Left cardiac atrium (tissue), 4 donors: ENCODE measurements around the gene AKAP12. TPM values are rescaled to one million over a fixed set of nuclear protein-coding genes. Genes with fewer than 3 reads are reported as not detected.
"Not testable (repeated sequence)": the region's sequence is repeated elsewhere in the genome, so short reads cannot be mapped to it uniquely, and the experiment has no call there.

Experiments used
- ATAC-seq, 2 donors: fragments of 200-7000 bp; cut with Tn5 transposase; one replicate each; pipeline ENCODE4 v1.9.1; 2020; ENCODE audit warnings: mild to moderate bottlenecking in 2 of 2, moderate library complexity in 2 of 2
- DNase-seq: peaks from one replicate; pipeline ENCODE4 v3.0.0-alpha.2; 2020
- intact Hi-C, 2 donors: fragments of 100-400 bp; cut with DNase I; formaldehyde crosslinking; loops; one replicate each; pipeline versions ENCODE4 v1.14.1 to v1.15.1; 2022 to 2023
- total RNA-seq, 2 donors: library from RNA; stranded (reverse); fragmentation: NEBNext Ultra II Directional; extraction: Animal tissue kit (Norgen Biotek cat#: 25700); gene quantifications; one replicate each; pipeline ENCODE4 v1.2.1, GENCODE V29; 2021
- donor health status: DM: no; HTN: yes; CAD: no.
- donor health status: DM: no; HTN: yes; CAD: no; lungs with severe emphysema.
- donor health status: DM: yes; HTN: yes; CAD: no.
- donor health status: Dilated cardiomyopathy.

The AKAP12 gene
- total RNA-seq, 2 donors from 2014 or later, result 44.9 to 60.1 TPM

GRCh38 chr6:151353795-151354194, 114.0 kb downstream of the AKAP12 start:
- ATAC-seq (no peak), DNase-seq (no peak)
- intact Hi-C loops, result no loop called here

DNA sequence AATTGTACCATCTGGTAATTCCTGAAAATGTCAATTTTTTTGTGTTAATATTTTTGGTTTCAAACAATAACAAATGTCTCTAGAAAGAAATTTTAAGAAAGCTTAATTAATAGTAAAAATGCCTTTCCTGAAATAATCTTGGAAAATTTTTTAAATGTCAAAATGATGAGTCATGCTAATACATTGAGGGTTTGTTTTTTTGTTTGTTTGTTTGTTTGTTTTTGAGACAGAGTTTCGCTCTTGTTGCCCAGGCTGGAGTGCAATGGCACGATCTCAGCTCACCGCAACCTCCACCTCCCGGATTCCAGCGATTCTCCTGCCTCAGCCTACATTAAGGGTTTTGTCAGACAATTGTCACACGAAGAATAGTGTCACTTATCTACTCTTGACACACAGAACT, 117.2 kb downstream of the AKAP12 start:
- intact Hi-C loops, DNase-seq, ATAC-seq: not testable (repeated sequence)

DNA sequence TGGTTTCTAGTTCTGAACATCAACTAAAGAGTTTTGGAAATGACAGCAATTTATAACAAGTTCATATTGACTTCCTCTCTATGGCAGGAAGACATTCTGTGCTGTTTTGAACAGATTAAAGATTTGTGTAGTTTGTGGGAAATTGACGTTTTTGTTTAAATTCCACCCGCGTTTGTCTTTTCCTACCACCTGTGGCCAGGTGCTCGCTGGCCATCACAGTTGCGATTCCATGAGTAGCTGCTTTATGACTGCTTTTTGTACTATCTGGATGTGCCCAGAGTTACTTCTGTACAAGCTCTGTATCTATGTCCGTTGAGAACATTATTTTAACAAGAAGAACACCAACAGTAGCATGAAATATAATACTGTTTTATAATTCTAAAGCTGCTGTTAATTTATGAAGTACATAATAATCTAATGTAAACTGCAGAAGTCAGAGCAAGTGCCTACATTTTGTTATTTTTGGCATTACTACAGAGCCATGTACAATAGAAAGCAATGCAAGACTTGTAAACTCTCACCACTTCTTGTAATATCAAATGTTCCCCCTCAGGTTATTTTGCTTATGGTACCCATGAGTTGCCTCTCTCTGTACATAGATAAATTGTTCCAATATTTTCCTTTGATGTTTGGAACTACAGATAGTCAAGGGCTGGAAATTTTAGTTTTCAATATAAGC, 118.1 kb downstream of the AKAP12 start:
- intact Hi-C loops, result no loop called here
- DNase-seq, result no peak
- ATAC-seq, result no peak

DNA sequence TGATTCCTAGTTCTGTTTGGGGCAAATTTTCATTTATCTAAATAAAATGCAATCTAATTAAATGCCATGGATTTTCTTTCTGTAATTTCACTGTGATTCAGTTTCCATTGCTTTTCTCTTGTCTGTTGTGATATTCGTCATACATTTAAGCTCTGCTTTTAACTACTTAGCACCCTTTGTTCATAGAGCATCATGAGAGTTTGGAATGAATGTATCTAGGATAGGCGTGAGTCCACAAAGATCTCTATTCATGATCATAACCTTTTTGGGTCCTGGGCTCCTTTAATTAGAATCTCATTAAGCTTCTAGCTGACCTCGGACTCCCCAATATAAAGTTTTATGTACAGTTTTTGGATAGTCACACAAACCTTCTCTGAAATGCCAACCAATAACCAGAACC, 118.7 kb downstream of the AKAP12 start:
- intact Hi-C loops, result no loop called here
- DNase-seq (no peak), ATAC-seq (no peak)

DNA sequence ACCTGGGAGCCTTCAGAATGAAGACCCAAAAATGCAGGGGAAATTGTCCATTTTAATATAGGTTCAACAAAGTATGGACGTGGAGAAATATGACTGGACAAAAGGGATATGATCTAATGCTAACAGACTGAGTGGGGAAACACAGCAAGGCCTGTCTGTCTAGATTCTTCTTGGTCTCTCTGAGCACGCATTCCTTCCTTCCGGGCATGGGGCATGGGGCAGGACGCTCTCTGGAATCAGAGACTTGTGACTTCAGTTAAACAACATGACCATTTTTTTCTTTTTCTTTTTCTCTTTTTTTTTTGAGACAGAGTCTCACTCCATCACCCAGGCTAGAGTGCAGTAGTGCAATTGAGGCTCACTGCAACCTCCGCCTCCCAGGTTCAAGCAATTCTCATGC, 119.7 kb downstream of the AKAP12 start:
- ATAC-seq (no peak), DNase-seq (no peak)
- intact Hi-C loops, result no loop called here

GRCh38 chr6:151365233-151365632, 125.5 kb downstream of the AKAP12 start:
- no peak for ATAC-seq
- intact Hi-C loops, result no loop called here
- DNase-seq, result no peak

GRCh38 chr6:151370509-151371078, 130.8 kb downstream of the AKAP12 start:
- ATAC-seq (no peak), DNase-seq (no peak)
- intact Hi-C loops, result no loop called here

DNA sequence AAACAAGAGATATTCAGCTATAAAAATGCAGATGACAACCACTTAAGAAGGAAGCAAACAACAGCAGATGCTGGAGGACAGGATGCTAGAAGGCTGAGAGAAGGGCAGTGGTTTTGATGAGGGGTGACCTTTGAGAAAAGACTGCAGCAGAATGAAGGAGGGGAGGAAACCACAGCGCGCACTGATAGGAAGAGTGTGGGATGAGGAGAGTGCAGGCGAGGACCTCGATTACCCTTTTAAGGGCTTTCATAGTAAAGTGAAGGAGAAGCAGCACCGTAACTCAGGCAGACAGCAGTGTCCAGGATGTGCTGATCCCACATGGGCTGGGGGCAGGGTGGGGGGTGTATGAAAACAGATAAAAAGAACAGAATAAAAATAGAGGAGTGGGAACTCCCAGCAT, 132.4 kb downstream of the AKAP12 start:
- no peak for DNase-seq
- no peak for ATAC-seq
- intact Hi-C loops, result no loop called here

- DNase-seq, result peak; percentile 40
- ATAC-seq, result peak in 1 of 2 donors; percentile 59
- intact Hi-C loops, result no loop called here
These were observed 134.4 kb downstream of the AKAP12 start for GRCh38 chr6:151374036-151374683.

- ATAC-seq (no peak), DNase-seq (no peak)
- intact Hi-C loops, result no loop called here
These were observed 136.1 kb downstream of the AKAP12 start for GRCh38 chr6:151375833-151376232.

DNA sequence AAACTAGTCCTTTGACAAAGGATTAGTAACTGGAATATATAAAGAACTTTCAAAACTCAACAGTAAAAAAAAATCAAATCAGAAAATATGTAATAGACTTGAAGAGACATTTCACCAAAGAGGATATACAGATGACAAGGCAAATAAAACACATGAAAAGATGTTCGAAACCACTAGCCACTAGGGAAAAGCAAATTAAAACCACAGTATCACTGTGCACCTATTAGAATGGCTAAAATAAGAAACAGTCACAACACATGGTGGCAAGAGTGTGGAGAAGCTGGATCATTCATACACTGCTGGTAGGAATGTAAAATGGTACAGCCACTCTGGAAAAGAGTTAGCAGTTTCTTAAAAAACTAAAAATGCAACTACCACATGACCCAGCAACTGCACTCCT, 136.7 kb downstream of the AKAP12 start:
- ATAC-seq, result no peak
- intact Hi-C loops, result no loop called here

DNA sequence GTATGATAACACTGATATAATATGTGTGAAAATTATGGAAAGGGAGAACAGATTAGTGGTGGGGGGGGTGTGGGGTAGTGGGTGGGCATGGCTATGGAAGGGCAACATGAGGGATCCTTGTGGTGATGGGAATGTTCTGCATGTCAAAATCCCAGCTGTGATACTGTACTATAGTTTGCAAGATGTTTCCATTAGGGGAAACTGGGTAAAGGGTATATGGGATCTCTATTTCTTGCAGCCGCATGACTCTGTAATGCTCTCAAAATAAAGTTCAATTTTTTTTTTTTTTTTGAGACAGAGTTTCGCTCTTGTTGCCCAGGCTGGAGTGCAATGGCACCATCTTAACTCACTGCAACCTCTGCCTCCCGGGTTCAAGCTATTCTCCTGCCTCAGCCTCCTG, 137.3 kb downstream of the AKAP12 start:
- ATAC-seq (no peak), DNase-seq (no peak)
- intact Hi-C loops, result no loop called here

More for the DNA sequence above, 136.7 kb downstream of the AKAP12 start:
- DNase-seq, result no peak

GRCh38 chr6:151379933-151380847, 140.4 kb downstream of the AKAP12 start:
- DNase-seq, result no peak
- intact Hi-C loops, result no loop called here
- peak; percentile 53 to 67 for ATAC-seq

GRCh38 chr6:151380848-151381205, 141.1 kb downstream of the AKAP12 start:
- ATAC-seq (no peak), DNase-seq (no peak)
- intact Hi-C loops, result no loop called here

DNA sequence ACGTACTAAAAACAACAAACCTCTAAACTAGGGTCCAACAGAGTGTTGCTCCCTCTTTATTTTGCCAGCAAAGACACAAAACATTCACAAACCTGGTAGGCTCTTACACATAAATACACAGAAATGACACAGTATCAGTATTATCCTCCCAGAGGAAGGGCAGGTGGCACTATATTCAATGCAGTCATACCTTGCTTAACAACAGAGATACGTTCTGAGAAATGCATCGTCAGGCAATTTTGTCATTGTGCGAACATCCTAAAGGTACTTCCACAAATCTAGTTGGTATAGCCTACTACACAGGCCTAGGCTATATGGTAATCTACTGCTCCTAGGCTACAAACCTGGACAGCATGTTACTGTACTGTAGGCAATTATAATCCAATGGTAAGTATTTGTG, 142.0 kb downstream of the AKAP12 start:
- ATAC-seq (no peak), DNase-seq (no peak)
- intact Hi-C loops, result no loop called here

- intact Hi-C loops, ATAC-seq, DNase-seq: not testable (repeated sequence)
These were observed 142.9 kb downstream of the AKAP12 start for GRCh38 chr6:151382631-151383030.

DNA sequence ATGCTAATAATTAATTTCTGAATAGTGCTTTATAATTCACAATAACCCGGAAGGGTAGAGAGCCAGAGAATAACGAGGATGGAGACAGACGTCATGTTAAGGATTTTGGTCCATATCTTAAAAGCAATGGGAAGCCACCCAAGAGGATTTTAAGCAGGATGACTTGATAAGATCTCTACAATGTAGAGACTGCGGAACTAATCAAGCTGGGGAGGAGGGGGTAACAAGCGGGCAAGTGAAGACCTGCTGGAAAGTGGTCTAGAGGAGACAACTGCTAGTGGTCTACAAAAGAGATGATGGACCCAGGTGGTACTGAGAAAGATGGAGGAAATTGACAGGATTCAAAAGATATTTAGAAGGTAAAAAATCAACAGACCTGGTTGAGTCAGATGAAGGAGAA, 144.4 kb downstream of the AKAP12 start:
- DNase-seq, result no peak
- intact Hi-C loops, result no loop called here
- ATAC-seq, result no peak

DNA sequence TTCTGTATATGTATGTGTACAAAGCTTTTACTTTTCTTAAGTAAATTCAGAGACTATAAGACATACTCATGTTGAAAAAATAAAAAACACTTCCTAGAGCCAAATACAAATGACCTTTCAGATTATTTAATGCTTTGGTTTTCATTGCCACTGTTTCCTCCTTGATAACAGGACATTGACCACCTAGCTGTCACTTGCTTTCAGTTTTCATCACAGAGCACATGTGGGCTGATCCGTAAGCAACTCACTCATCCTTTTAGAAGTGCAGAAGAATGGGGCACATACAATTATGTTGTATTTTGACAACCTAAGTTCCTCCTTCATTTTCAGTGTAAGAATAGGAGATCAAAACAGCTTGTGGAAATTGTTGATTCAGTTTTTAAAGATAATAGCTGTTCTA, 145.4 kb downstream of the AKAP12 start:
- intact Hi-C loops, result no loop called here
- DNase-seq (no peak), ATAC-seq (no peak)

DNA sequence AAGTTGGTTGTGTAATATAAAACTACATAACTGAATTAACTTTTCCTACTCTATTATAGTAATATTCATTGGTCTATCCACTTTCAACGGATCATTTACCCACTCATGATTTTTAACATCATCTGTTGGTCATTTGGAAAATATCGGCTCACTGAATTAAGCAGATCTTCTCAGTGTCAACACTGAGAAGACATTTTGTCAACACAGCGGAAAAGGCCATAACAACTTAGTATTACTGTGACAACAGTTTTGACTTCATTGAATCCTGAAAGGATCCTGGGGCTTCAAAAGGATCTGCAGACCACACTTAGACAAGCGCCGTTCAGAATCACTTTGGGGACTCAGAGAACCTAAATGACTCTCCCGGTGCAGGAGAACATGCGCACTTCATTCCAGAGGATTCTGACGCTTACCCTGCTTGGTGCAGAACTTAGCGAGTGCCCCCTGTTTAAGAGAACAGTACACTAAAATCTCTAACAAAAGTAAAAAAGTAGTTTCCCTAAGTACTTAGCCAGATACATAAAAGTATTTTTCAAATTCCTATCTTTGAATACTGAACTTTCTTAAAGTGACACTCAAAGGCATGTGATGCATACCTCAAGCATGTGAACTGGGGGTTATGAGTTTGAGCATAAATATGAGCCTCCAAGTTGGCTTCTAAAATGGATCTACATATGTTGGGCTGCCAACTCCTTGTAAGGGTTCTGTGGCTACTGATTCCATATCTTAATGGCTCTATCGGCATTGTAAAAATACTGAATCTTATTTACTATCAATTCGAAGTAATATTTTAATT, 147.6 kb downstream of the AKAP12 start:
- intact Hi-C loops, result no loop called here
- no peak for DNase-seq
- ATAC-seq, result no peak
